GM19023 (cell line): ENCODE measurements around the gene NEAT1.
"Not testable (repeated sequence)": the region's sequence is repeated elsewhere in the genome, so short reads cannot be mapped to it uniquely, and the experiment has no call there.

Experiments used
- ATAC-seq: cut with Tn5 transposase; IDR thresholded peaks from one replicate; pipeline ENCODE4 v1.9.1; 2021; ENCODE audit warnings: mild to moderate bottlenecking, moderate library complexity; ENCODE audit not compliant: unreplicated experiment

The NEAT1 gene

GRCh38 chr11:65448418-65449105, 26.0 kb downstream of the NEAT1 start:
- no peak for ATAC-seq

GRCh38 chr11:65451301-65451700, 28.7 kb downstream of the NEAT1 start:
- ATAC-seq, result not testable (repeated sequence)

GRCh38 chr11:65452259-65452658, 29.7 kb downstream of the NEAT1 start:
- ATAC-seq, result not testable (repeated sequence)

- ATAC-seq, result no peak
Observed at GRCh38 chr11:65452806-65453490, 30.4 kb downstream of the NEAT1 start.

GRCh38 chr11:65454311-65454695, 31.7 kb downstream of the NEAT1 start:
- no peak for ATAC-seq

GRCh38 chr11:65454696-65455456, 32.3 kb downstream of the NEAT1 start:
- peak; percentile 89 for ATAC-seq

- no peak for ATAC-seq
Observed at GRCh38 chr11:65456418-65456817, 33.8 kb downstream of the NEAT1 start.

- ATAC-seq, result no peak
Observed at GRCh38 chr11:65459552-65459951, 37.0 kb downstream of the NEAT1 start.

- not testable (repeated sequence) for ATAC-seq
Observed at GRCh38 chr11:65465471-65465870, 42.9 kb downstream of the NEAT1 start.

GRCh38 chr11:65467306-65467705, 44.7 kb downstream of the NEAT1 start:
- not testable (repeated sequence) for ATAC-seq

GRCh38 chr11:65468874-65469333, 46.3 kb downstream of the NEAT1 start:
- no peak for ATAC-seq

GRCh38 chr11:65470433-65471049, 47.9 kb downstream of the NEAT1 start:
- no peak for ATAC-seq

- ATAC-seq, result no peak
Observed at GRCh38 chr11:65471447-65471891, 48.9 kb downstream of the NEAT1 start.

GRCh38 chr11:65472588-65473277, 50.1 kb downstream of the NEAT1 start:
- not testable (repeated sequence) for ATAC-seq

- no peak for ATAC-seq
Observed at GRCh38 chr11:65473278-65473860, 50.8 kb downstream of the NEAT1 start.

GRCh38 chr11:65474864-65475263, 52.3 kb downstream of the NEAT1 start:
- no peak for ATAC-seq

GRCh38 chr11:65476632-65477148, 54.1 kb downstream of the NEAT1 start:
- ATAC-seq, result no peak

- peak; percentile 84 for ATAC-seq
Observed at GRCh38 chr11:65477149-65477965, 54.8 kb downstream of the NEAT1 start.
